GM10248 (cell line): ENCODE measurements around the gene CAMTA1.
"Not testable (repeated sequence)": the region's sequence is repeated elsewhere in the genome, so short reads cannot be mapped to it uniquely, and the experiment has no call there.

ENCODE experiments used
- CTCF ChIA-PET: fragments of 300-600 bp; sonication (Branson Sonifier 250); formaldehyde crosslinking; extraction: SDS; loops from one replicate; lab custom pipeline; 2021; ENCODE audit warnings: antibody characterized with exemption; lab: Yijun Ruan, JAX
- POLR2A ChIA-PET: fragments of 350-650 bp; sonication (Branson Sonifier 250); formaldehyde crosslinking; extraction: SDS; loops from one replicate; lab custom pipeline; 2020; ENCODE audit warnings: antibody characterized with exemption; lab: Yijun Ruan, JAX
- DNase-seq: peaks from one replicate; pipeline ENCODE4 v3.0.0; 2012; ENCODE audit errors: extremely low spot score
- TF ChIP-seq, protein P1 (sequence below): IDR thresholded peaks from 2 replicates; pipeline ENCODE4 v1.5.1; 2012; ENCODE audit warnings: mild to moderate bottlenecking, low read depth; ENCODE audit errors: extremely low read depth, missing control alignments, control extremely low read depth

Gene CAMTA1

DNA sequence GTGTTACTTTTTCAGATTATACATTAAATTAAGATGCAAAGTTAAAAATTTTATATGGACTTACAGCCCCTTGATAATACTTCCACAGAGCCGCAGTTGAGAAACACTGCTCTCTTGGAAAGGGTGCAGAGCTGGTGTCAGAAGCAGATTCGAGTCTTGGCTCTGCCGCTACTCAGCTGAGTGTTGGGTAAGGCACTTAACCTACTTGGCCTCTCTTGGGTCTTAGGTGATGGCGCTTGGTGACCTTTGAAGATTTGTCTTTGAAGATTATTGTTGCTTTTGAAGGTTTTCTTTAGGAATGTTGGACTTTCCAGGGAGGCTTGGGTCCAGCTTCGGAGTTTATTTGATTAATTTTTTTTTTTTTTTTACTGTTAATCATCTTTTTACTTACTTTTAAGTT lies 48.5 kb downstream of the CAMTA1 start:
- CTCF ChIA-PET = interaction anchor here (1.1 kb wide), 1 partner anchor 9 kb away, joined by 3 read pairs; no protein-coding TSS in a partner anchor
- DNase-seq = no peak
- TF ChIP-seq, protein P1, sequence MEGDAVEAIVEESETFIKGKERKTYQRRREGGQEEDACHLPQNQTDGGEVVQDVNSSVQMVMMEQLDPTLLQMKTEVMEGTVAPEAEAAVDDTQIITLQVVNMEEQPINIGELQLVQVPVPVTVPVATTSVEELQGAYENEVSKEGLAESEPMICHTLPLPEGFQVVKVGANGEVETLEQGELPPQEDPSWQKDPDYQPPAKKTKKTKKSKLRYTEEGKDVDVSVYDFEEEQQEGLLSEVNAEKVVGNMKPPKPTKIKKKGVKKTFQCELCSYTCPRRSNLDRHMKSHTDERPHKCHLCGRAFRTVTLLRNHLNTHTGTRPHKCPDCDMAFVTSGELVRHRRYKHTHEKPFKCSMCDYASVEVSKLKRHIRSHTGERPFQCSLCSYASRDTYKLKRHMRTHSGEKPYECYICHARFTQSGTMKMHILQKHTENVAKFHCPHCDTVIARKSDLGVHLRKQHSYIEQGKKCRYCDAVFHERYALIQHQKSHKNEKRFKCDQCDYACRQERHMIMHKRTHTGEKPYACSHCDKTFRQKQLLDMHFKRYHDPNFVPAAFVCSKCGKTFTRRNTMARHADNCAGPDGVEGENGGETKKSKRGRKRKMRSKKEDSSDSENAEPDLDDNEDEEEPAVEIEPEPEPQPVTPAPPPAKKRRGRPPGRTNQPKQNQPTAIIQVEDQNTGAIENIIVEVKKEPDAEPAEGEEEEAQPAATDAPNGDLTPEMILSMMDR = no peak
- POLR2A ChIA-PET = no interaction called here

DNA sequence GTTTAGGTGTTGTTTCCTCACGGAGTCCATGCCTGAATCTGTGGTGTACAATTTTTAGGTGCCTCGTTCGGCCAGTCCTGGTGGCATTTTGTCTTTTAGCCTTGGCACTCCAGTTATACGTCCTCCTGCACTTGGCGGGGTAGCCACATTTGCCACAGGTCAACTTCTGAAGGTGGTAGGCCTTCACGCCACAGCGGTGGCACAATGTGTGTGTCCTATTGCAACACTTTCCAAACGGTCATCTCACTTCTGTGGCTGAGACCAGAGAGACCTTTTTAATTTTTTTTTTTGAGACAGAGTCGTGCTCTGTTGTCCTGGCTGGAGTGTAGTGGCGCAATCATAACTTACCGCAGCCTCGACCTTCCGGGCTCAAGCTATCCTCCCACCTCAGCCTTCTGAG lies 49.1 kb downstream of the CAMTA1 start:
- DNase-seq = no peak
- CTCF ChIA-PET = interaction anchor here (1.0 to 2.2 kb wide), 4 partner anchors 9 to 37 kb away, joined by 3 to 13 read pairs (median 4); no protein-coding TSS in a partner anchor
- POLR2A ChIA-PET = no interaction called here
- TF ChIP-seq, protein P1 = no peak

DNA sequence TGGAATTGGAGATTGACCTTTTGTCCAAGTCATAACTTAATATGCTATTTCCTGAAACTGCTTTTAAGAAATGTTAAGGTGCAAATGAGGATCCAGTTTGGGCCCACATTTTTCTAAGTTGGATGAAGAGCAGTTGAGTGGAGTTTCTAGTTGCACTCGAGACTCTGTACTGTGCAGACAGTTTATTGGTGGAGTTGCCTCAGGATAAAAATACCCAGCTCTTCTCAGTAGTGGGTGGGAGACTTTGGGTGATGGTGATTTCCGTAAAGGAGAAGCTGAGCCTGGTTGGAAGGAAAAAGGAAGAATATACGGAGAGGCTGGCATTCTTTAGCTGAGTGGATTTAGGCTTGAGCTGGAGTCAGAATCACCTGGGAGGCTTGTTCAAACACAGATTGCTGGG lies 49.9 kb downstream of the CAMTA1 start:
- TF ChIP-seq, protein P1 = no peak
- ChIA-PET POLR2A (no interaction called here), CTCF (interaction anchor here (0.7 to 2.2 kb wide), 6 partner anchors 11 to 114 kb away, joined by 3 to 13 read pairs (median 3); no protein-coding TSS in a partner anchor)
- DNase-seq = no peak

DNA sequence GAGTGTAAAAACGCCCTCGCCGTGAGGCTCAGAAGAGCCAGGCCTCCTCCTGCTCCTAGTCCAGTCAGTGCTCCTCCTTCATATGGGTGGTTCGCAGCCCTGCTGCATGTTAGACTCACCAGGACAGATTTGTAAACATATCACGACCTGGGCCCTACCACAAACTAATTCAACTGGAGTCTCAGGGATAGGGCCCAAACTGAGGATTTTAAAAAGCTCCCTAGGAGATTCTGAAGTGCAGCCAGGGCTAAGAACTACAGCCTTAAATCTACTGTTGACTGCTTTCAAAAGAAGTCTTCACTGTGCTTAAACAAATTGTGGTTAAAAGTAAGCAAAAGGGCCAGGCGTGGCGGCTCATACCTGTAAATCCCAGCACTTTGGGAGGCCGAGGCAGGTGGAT lies 57.0 kb downstream of the CAMTA1 start:
- CTCF ChIA-PET = interaction anchor here (1.3 kb wide), 1 partner anchor 47 kb away, joined by 3 read pairs; no protein-coding TSS in a partner anchor
- POLR2A ChIA-PET = no interaction called here
- TF ChIP-seq, protein P1 = no peak
- DNase-seq = no peak

DNA sequence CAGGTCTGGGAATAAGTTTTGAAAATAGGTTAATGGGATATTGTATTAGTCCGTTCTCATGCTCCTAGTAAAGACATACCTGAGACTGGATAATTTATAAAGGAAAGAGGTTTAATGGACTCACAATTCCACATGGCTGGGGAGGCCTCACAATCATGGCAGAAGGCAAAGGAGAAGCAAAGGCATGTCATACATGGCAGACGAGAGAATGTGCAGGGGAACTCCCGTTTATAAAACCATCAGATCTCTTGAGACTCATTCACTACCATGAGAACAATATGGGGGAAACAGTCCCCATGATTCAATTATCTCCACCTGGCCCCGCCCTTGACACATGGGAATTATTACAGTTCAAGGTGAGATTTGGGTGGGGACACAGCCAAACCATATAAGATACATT lies 60.5 kb downstream of the CAMTA1 start:
- CTCF ChIA-PET = interaction anchor here (3.6 kb wide), 1 partner anchor 10 kb away, joined by 13 read pairs; no protein-coding TSS in a partner anchor
- POLR2A ChIA-PET, DNase-seq: not testable (repeated sequence)

DNA sequence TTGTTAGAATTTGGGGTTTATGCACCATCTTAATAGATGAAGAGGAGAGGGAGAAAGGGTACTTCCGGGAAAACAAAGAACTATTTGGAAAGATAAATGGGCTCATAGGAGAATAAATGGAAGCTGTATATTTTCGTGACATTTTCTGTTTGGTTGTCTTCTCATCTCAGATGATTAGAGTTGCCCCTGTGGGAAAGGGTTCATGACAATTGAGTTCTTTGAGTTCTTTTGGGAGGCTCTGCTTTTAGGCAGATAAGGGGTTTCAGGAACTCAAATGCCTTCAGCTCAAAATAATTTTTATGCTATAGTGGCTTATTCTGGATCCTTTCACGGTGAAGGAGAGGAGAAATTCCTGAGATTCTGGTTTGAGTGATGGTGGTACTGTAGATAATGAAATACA lies 63.6 kb downstream of the CAMTA1 start:
- TF ChIP-seq, protein P1 = no peak
- POLR2A ChIA-PET = no interaction called here
- CTCF ChIA-PET = interaction anchor here (0.9 kb wide), 1 partner anchor 30 kb away, joined by 4 read pairs; no protein-coding TSS in a partner anchor
- no peak for DNase-seq

DNA sequence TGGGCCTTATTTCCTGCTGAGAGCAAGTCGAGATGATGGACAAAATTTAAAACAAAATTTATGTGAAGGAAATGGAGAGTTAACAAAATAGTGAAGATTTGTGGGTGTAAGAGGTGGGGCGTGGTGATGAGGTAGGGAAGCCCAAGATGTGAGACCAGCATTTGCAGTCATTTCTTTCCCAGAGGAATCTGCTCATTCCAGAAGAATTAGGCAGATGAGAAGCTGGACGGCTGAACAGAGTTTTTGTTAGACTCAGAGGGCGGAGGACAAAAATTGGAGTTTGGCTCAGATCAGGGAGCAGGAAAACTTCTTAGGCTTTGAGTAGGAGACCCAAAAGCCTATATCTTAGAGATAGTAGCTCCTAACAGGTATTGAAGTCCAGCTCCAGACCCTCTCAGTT lies 65.3 kb downstream of the CAMTA1 start:
- POLR2A ChIA-PET = no interaction called here
- CTCF ChIA-PET = no interaction called here
- no peak for DNase-seq
- TF ChIP-seq, protein P1 = no peak
